HEK293 (cell line): ENCODE measurements around the gene SPTAN1.

ENCODE experiments used
- CTCF ChIP-seq: fragments of 450-650 bp; formaldehyde crosslinking; IDR thresholded peaks from 2 replicates; pipeline ENCODE4 v1.5.1; 2016; ENCODE audit warnings: missing biosample characterization, missing genetic modification characterization
- FEZF1 ChIP-seq: fragments of 450-650 bp; formaldehyde crosslinking; IDR thresholded peaks from 2 replicates; pipeline ENCODE4 v1.5.1; 2016; ENCODE audit warnings: missing biosample characterization, missing genetic modification characterization
- HOXC10 ChIP-seq: sonication (generic); formaldehyde crosslinking; IDR thresholded peaks from 2 replicates; pipeline ENCODE4 v1.8.1; 2023; ENCODE audit warnings: mild to moderate bottlenecking, missing genetic modification reagents
- HOXD13 ChIP-seq: sonication (generic); formaldehyde crosslinking; IDR thresholded peaks from 2 replicates; pipeline ENCODE4 v1.8.0; 2022; ENCODE audit warnings: missing genetic modification reagents, borderline replicate concordance
- KLF10 ChIP-seq: fragments of 450-650 bp; IDR thresholded peaks from 2 replicates; pipeline ENCODE4 v1.5.1; 2018; ENCODE audit warnings: missing biosample characterization, mild to moderate bottlenecking, missing genetic modification characterization
- MEIS1 ChIP-seq: sonication (generic); formaldehyde crosslinking; IDR thresholded peaks from 2 replicates; pipeline ENCODE4 v1.8.1; 2022; ENCODE audit warnings: missing genetic modification reagents, mild to moderate bottlenecking, borderline replicate concordance
- OSR2 ChIP-seq: fragments of 450-650 bp; formaldehyde crosslinking; IDR thresholded peaks from 2 replicates; pipeline ENCODE4 v1.5.1; 2016; ENCODE audit warnings: missing biosample characterization, missing genetic modification characterization
- PATZ1 ChIP-seq: fragments of 450-650 bp; formaldehyde crosslinking; IDR thresholded peaks from 2 replicates; pipeline ENCODE4 v1.5.1; 2016; ENCODE audit warnings: missing biosample characterization, missing genetic modification characterization
- PBX3 ChIP-seq: sonication (generic); formaldehyde crosslinking; IDR thresholded peaks from 2 replicates; pipeline ENCODE4 v1.8.1; 2022; ENCODE audit warnings: mild to moderate bottlenecking, moderate library complexity, missing genetic modification reagents
- SCRT1 ChIP-seq: fragments of 450-650 bp; formaldehyde crosslinking; IDR thresholded peaks from 2 replicates; pipeline ENCODE4 v1.5.1; 2016; ENCODE audit warnings: missing biosample characterization, missing genetic modification characterization, borderline replicate concordance
- SETDB1 ChIP-seq: IDR thresholded peaks from one replicate; pipeline ENCODE4 v1.6.1; 2017; ENCODE audit warnings: mild to moderate bottlenecking, low read length, moderate library complexity, mixed read lengths; ENCODE audit not compliant: insufficient read length
- SP2 ChIP-seq: fragments of 450-650 bp; formaldehyde crosslinking; IDR thresholded peaks from 2 replicates; pipeline ENCODE4 v1.5.1; 2016; ENCODE audit warnings: missing biosample characterization, missing genetic modification characterization
- WT1 ChIP-seq: fragments of 450-650 bp; formaldehyde crosslinking; IDR thresholded peaks from 2 replicates; pipeline ENCODE4 v1.5.1; 2016; ENCODE audit warnings: missing biosample characterization, missing genetic modification characterization
- ZBTB17 ChIP-seq: fragments of 450-650 bp; formaldehyde crosslinking; IDR thresholded peaks from 2 replicates; pipeline ENCODE4 v1.5.1; 2016; ENCODE audit warnings: missing biosample characterization, missing genetic modification characterization
- ZBTB20 ChIP-seq: fragments of 450-650 bp; formaldehyde crosslinking; IDR thresholded peaks from 2 replicates; pipeline ENCODE4 v1.5.1; 2016; ENCODE audit warnings: missing biosample characterization, missing genetic modification characterization
- ZFHX2 ChIP-seq: fragments of 450-650 bp; formaldehyde crosslinking; conservative IDR thresholded peaks from 2 replicates; pipeline ENCODE4 v1.5.1; 2016; ENCODE audit warnings: missing biosample characterization, missing genetic modification characterization
- ZNF114 ChIP-seq: fragments of 450-650 bp; formaldehyde crosslinking; IDR thresholded peaks from 2 replicates; pipeline ENCODE4 v1.5.0; 2017; ENCODE audit warnings: missing biosample characterization, missing genetic modification characterization
- ZNF157 ChIP-seq: fragments of 450-650 bp; formaldehyde crosslinking; IDR thresholded peaks from 2 replicates; pipeline ENCODE4 v1.5.1; 2016; ENCODE audit warnings: missing biosample characterization, missing genetic modification characterization
- ZNF18 ChIP-seq: fragments of 450-650 bp; formaldehyde crosslinking; IDR thresholded peaks from 2 replicates; pipeline ENCODE4 v1.5.1; 2016; ENCODE audit warnings: missing biosample characterization, missing genetic modification characterization
- ZNF221 ChIP-seq: fragments of 450-650 bp; formaldehyde crosslinking; IDR thresholded peaks from 2 replicates; pipeline ENCODE4 v1.5.1; 2017; ENCODE audit warnings: missing biosample characterization, missing genetic modification characterization, borderline replicate concordance
- ZNF248 ChIP-seq: fragments of 450-650 bp; formaldehyde crosslinking; IDR thresholded peaks from 2 replicates; pipeline ENCODE4 v1.5.1; 2017; ENCODE audit warnings: missing biosample characterization, missing genetic modification characterization
- ZNF302 ChIP-seq: fragments of 450-650 bp; formaldehyde crosslinking; IDR thresholded peaks from 2 replicates; pipeline ENCODE4 v1.5.1; 2016; ENCODE audit warnings: missing biosample characterization, missing genetic modification characterization, low read depth
- ZNF335 ChIP-seq: fragments of 450-650 bp; formaldehyde crosslinking; conservative IDR thresholded peaks from 2 replicates; pipeline ENCODE4 v1.5.1; 2016; ENCODE audit warnings: missing biosample characterization, missing genetic modification characterization
- ZNF354C ChIP-seq: fragments of 450-650 bp; formaldehyde crosslinking; IDR thresholded peaks from 2 replicates; pipeline ENCODE4 v1.5.1; 2016; ENCODE audit warnings: missing biosample characterization, missing genetic modification characterization, low read depth, borderline replicate concordance
- ZNF394 ChIP-seq: fragments of 450-650 bp; formaldehyde crosslinking; IDR thresholded peaks from 2 replicates; pipeline ENCODE4 v1.5.1; 2016; ENCODE audit warnings: missing biosample characterization, missing genetic modification characterization, mild to moderate bottlenecking, moderate library complexity, borderline replicate concordance
- ZNF416 ChIP-seq: fragments of 450-650 bp; formaldehyde crosslinking; IDR thresholded peaks from 2 replicates; pipeline ENCODE4 v1.5.1; 2016; ENCODE audit warnings: missing biosample characterization, missing genetic modification characterization
- ZNF585B ChIP-seq: fragments of 450-650 bp; formaldehyde crosslinking; IDR thresholded peaks from 2 replicates; pipeline ENCODE4 v1.5.1; 2016; ENCODE audit warnings: missing biosample characterization, missing genetic modification characterization
- ZNF596 ChIP-seq: fragments of 450-650 bp; IDR thresholded peaks from 2 replicates; pipeline ENCODE4 v1.5.0; 2018; ENCODE audit warnings: missing biosample characterization, mild to moderate bottlenecking, missing genetic modification characterization, moderate library complexity
- ZNF610 ChIP-seq: fragments of 450-650 bp; formaldehyde crosslinking; IDR thresholded peaks from 2 replicates; pipeline ENCODE4 v1.5.1; 2016; ENCODE audit warnings: missing biosample characterization, missing genetic modification characterization, borderline replicate concordance
- ZNF621 ChIP-seq: fragments of 450-650 bp; formaldehyde crosslinking; IDR thresholded peaks from 2 replicates; pipeline ENCODE4 v1.5.1; 2017; ENCODE audit warnings: missing biosample characterization, missing genetic modification characterization
- ZNF626 ChIP-seq: fragments of 450-650 bp; sonication (Bioruptor Pico); formaldehyde crosslinking; IDR thresholded peaks from 2 replicates; pipeline ENCODE4 v1.5.1; 2018; ENCODE audit warnings: missing biosample characterization, missing genetic modification characterization, inconsistent platforms
- ZNF654 ChIP-seq: fragments of 450-650 bp; formaldehyde crosslinking; IDR thresholded peaks from 2 replicates; pipeline ENCODE4 v1.5.1; 2016; ENCODE audit warnings: low read depth, missing biosample characterization, missing genetic modification characterization
- ZNF701 ChIP-seq: fragments of 450-650 bp; formaldehyde crosslinking; IDR thresholded peaks from 2 replicates; pipeline ENCODE4 v1.5.1; 2016; ENCODE audit warnings: missing biosample characterization, missing genetic modification characterization
- ZNF777 ChIP-seq: fragments of 450-650 bp; formaldehyde crosslinking; IDR thresholded peaks from 2 replicates; pipeline ENCODE4 v1.5.1; 2017; ENCODE audit warnings: missing biosample characterization, missing genetic modification characterization, borderline replicate concordance
- ZNF837 ChIP-seq: fragments of 450-650 bp; formaldehyde crosslinking; IDR thresholded peaks from 2 replicates; pipeline ENCODE4 v1.5.1; 2016; ENCODE audit warnings: missing biosample characterization, missing genetic modification characterization
- ZNF843 ChIP-seq: fragments of 450-650 bp; formaldehyde crosslinking; IDR thresholded peaks from 2 replicates; pipeline ENCODE4 v1.5.1; 2016; ENCODE audit warnings: missing biosample characterization, missing genetic modification characterization

Gene SPTAN1

GRCh38 chr9:128558431-128559310, 6.3 kb downstream of the SPTAN1 start (continued):
- TF ChIP-seq ZNF596 (no peak), ZBTB17 (tag by site-specific recombination) (peak; percentile 71), MEIS1 (no peak), HOXC10 (CRISPR knock-in tag) (no peak), ZFHX2 (no peak), ZNF302 (tag by site-specific recombination) (no peak), ZNF18 (tag by site-specific recombination) (no peak), ZBTB20 (tag by site-specific recombination) (no peak; the same call in 1 of the 2 replicates), ZNF626 (tag by site-specific recombination) (no peak), ZNF354C (tag by site-specific recombination) (no peak), ZNF585B (tag by site-specific recombination) (no peak), ZNF837 (tag by site-specific recombination) (no peak), ZNF157 (tag by site-specific recombination) (no peak), SP2 (tag by site-specific recombination) (peak; percentile 27; the same call in 1 of the 2 replicates), PATZ1 (tag by site-specific recombination) (no peak; the same call in 1 of the 2 replicates), HOXD13 (no peak), ZNF394 (0 out of 2 replicates have a peak, but pooled peaks have one; percentile 12), ZNF416 (tag by site-specific recombination) (no peak), ZNF335 (tag by site-specific recombination) (peak; percentile 63), WT1 (tag by site-specific recombination) (no peak), SETDB1 (no peak), FEZF1 (tag by site-specific recombination) (peak; percentile 75), ZNF610 (tag by site-specific recombination) (no peak), SCRT1 (tag by site-specific recombination) (no peak), CTCF (tag by site-specific recombination) (no peak), KLF10 (tag by site-specific recombination) (peak; percentile 58; the same call in 1 of the 2 replicates), OSR2 (tag by site-specific recombination) (peak; percentile 70), ZNF777 (tag by site-specific recombination) (no peak), ZNF701 (tag by site-specific recombination) (no peak), ZNF248 (tag by site-specific recombination) (no peak), PBX3 (no peak), ZNF114 (tag by site-specific recombination) (no peak), ZNF843 (no peak; the same call in none of the 2 replicates), ZNF621 (tag by site-specific recombination) (no peak), ZNF221 (no peak), ZNF654 (tag by site-specific recombination) (no peak)
